PC-3 (cell line): ENCODE results near the gene GRIP1.

ENCODE experiments used
- CTCF ChIP-seq: fragments of 300-600 bp; sonication (generic); conservative IDR thresholded peaks from 2 replicates; pipeline ENCODE4 v1.5.1; 2017; ENCODE audit warnings: antibody characterized with exemption, low read depth, mild to moderate bottlenecking, low read length
- EZH2 ChIP-seq: fragments of 300-600 bp; sonication (generic); IDR thresholded peaks from one replicate; pipeline ENCODE4 v1.6.1; 2017; ENCODE audit warnings: antibody characterized with exemption, mild to moderate bottlenecking, low read length; ENCODE audit not compliant: unreplicated experiment
- EZH2phosphoT487 ChIP-seq: fragments of 300-600 bp; sonication (generic); IDR thresholded peaks from 2 replicates; pipeline ENCODE4 v1.6.1; 2018; ENCODE audit warnings: mild to moderate bottlenecking, antibody characterized with exemption, low read length, borderline replicate concordance

GRCh38 chr12:66340131-66340530, 338.7 kb downstream of the GRIP1 start:
- TF ChIP-seq EZH2: no peak
- no peak for TF ChIP-seq EZH2phosphoT487
- no peak for TF ChIP-seq CTCF
